Suppressor macrophage (primary cell): ENCODE measurements around the gene NLK.
"Not testable (repeated sequence)": the region's sequence is repeated elsewhere in the genome, so short reads cannot be mapped to it uniquely, and the experiment has no call there.

Experiments used
- DNase-seq, 4 experiments: peaks; one replicate each; pipeline ENCODE4 v3.0.0-alpha.2; 2020 to 2022

NLK gene

GRCh38 chr17:28113269-28113668, 70.8 kb downstream of the NLK start:
- DNase-seq = no peak

- DNase-seq = no peak
These were observed 72.6 kb downstream of the NLK start for GRCh38 chr17:28115046-28115445.

GRCh38 chr17:28117304-28117703, 74.8 kb downstream of the NLK start:
- no peak for DNase-seq

GRCh38 chr17:28118362-28118761, 75.9 kb downstream of the NLK start:
- DNase-seq = peak; percentile 19 to 79 (median 60)

GRCh38 chr17:28119046-28119445, 76.6 kb downstream of the NLK start:
- DNase-seq = no peak

- no peak for DNase-seq
These were observed 77.1 kb downstream of the NLK start for GRCh38 chr17:28119560-28119959.

GRCh38 chr17:28120766-28121165, 78.3 kb downstream of the NLK start:
- DNase-seq = no peak

GRCh38 chr17:28124962-28125361, 82.5 kb downstream of the NLK start:
- no peak for DNase-seq

GRCh38 chr17:28125526-28126378, 83.3 kb downstream of the NLK start:
- DNase-seq = no peak

GRCh38 chr17:28127196-28127595, 84.7 kb downstream of the NLK start:
- no peak for DNase-seq

- no peak for DNase-seq
These were observed 86.3 kb downstream of the NLK start for GRCh38 chr17:28128779-28129178.

GRCh38 chr17:28130472-28130871, 88.0 kb downstream of the NLK start:
- DNase-seq = no peak

GRCh38 chr17:28131599-28131998, 89.1 kb downstream of the NLK start:
- no peak for DNase-seq

- DNase-seq = no peak
These were observed 91.1 kb downstream of the NLK start for GRCh38 chr17:28133562-28133970.

- DNase-seq = peak in 1 of 4 experiments; percentile 9
These were observed 94.4 kb downstream of the NLK start for GRCh38 chr17:28136923-28137322.

- no peak for DNase-seq
These were observed 97.3 kb downstream of the NLK start for GRCh38 chr17:28139822-28140221.

- no peak for DNase-seq
These were observed 98.8 kb downstream of the NLK start for GRCh38 chr17:28141313-28141712.

GRCh38 chr17:28141773-28142172, 99.3 kb downstream of the NLK start:
- DNase-seq = no peak

- no peak for DNase-seq
These were observed 99.8 kb downstream of the NLK start for GRCh38 chr17:28142305-28142704.

GRCh38 chr17:28144019-28144418, 101.5 kb downstream of the NLK start:
- no peak for DNase-seq

- DNase-seq = no peak
These were observed 102.9 kb downstream of the NLK start for GRCh38 chr17:28145348-28145747.

- DNase-seq = no peak
These were observed 104.5 kb downstream of the NLK start for GRCh38 chr17:28147017-28147416.

- DNase-seq = no peak
These were observed 108.5 kb downstream of the NLK start for GRCh38 chr17:28151001-28151400.

- no peak for DNase-seq
These were observed 111.7 kb downstream of the NLK start for GRCh38 chr17:28154214-28154613.

- not testable (repeated sequence) for DNase-seq
These were observed 112.9 kb downstream of the NLK start for GRCh38 chr17:28155405-28155804.
